ENCODE results near the gene KBTBD8. TPM values are rescaled to one million over a fixed set of nuclear protein-coding genes. Genes with fewer than 3 reads are reported as not detected.

Gene KBTBD8
- total RNA-seq, 1 experiment from 2014 or later: not detected

DNA sequence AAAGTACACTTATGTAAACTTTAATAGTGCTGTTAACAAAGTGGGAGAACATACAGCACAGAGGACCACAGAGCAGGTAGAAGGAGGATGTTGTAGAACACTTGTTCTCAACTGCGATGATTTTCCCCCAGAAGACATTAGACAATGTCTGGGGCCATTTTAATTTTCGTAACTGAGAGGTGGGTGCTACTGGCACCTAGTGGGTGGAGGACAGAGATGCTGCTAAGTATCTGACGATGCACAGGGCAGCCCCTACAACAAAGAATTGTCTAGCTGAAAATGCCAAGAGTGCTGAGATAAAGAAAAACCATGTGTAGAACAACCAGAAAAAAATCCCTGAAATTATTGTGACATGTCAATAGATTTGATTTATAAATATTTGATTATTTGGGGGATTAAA lies 5.0 kb upstream of the KBTBD8 start:
- in situ Hi-C loops (cut with HindIII; ENCODE audit: low pct_unique_long_range_greater_than_20kb, low sequenced_read_pairs): no loop called here
- DNase-seq (ENCODE audit: low read depth): no peak

DNA sequence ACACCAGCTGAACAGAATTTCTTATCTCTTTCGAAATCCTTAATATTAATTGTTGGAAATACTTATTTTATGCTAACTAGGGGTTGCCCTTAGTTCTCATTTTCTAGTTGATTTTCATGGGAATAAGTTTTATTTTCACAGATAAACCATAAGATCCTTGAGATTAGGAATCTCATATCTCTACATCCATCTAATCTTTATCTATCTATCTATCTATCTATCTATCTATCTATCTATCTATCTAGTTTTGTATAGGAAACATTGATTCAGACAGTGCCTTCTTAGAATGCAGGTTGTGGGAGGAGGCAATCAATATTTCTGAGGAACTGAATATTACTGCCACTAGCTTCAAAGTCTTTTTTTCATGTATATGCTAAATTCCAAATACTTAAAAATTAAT lies 3.5 kb upstream of the KBTBD8 start:
- in situ Hi-C loops (cut with HindIII; ENCODE audit: low pct_unique_long_range_greater_than_20kb, low sequenced_read_pairs): no loop called here
- DNase-seq (ENCODE audit: low read depth): no peak

DNA sequence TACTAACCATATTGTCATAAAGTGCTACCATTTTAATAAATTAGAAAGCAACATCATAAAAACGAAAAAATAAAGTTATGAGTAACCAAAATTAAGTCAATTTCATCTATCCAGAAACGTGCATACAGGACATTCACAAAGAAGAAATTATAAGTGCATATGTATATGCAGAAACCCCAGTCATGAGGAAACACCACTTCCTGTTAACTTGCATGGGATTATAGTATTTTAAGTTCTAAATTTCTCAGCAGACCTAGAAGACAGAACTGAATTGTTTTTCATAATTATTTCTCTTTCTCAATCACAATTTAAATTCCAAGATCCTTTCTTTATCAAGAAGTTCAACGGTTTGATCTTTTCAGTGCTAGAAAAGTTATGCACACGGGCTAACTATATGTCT lies 1.4 kb upstream of the KBTBD8 start:
- in situ Hi-C loops (cut with HindIII; ENCODE audit: low pct_unique_long_range_greater_than_20kb, low sequenced_read_pairs): no loop called here

DNA sequence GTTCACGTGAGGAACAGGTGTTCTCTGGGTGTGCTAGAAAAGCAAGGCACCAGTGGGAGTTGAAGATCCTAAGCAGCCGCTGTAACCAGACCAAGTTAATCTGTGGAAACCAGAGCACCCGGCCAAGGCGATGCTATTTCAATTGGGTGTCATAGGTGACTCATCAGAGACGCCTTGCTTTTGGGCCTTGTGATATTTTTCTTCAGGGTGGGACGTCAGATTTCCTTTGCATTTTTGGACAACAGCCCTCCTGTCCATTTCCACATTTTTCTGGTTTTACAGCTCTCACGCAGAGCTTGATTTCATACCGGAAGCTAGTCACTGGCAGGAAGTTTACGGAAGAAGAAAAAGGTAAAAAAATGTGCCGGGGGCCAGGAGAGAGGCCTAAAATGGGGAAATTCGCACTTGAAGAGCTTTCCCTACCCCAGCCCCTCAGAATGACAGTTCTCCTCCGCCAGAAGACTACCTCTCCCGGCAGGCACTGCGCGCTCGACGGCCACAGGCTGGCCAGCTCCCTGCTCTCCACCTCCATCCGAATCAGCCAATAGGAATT lies 471 bp upstream of the KBTBD8 start:
- in situ Hi-C loops (cut with HindIII; ENCODE audit: low pct_unique_long_range_greater_than_20kb, low sequenced_read_pairs): no loop called here
- DNase-seq (ENCODE audit: low read depth): no peak

More for the DNA sequence above, 1.4 kb upstream of the KBTBD8 start:
- DNase-seq (ENCODE audit: low read depth): no peak

DNA sequence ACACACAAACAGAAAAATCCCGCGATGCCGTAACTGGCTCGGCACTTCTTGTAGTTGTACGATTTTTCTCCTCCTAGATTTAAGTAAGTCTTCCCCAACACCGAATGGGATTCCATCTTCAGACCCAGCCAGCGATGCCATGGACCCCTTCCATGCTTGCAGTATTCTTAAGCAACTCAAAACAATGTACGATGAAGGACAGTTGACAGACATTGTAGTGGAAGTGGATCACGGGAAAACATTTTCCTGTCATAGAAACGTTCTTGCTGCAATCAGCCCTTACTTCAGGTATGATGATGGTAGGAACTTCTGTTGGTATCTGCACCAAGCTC lies 763 bp downstream of the KBTBD8 start:
- in situ Hi-C loops (cut with HindIII; ENCODE audit: low pct_unique_long_range_greater_than_20kb, low sequenced_read_pairs): no loop called here
- no peak for DNase-seq (ENCODE audit: low read depth)

DNA sequence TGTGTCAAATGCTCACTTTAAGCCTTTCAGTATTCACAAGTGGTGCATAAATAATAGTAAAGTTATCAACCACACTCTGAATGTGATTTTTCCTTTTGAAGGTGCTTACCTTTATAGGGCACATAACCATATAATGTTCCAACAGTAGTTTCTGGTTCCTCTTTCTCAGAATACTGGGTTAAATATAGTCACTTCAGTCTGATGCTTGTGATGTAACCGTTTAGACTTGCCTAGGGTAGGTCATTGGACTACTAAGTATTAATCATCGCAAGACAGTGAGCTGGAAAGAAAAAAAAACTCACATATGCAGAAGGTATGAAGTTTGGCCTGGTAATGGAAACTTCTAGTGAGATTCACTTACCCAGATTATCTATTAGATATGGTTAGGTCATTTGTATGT lies 1.9 kb downstream of the KBTBD8 start:
- in situ Hi-C loops (cut with HindIII; ENCODE audit: low pct_unique_long_range_greater_than_20kb, low sequenced_read_pairs): no loop called here
- no peak for DNase-seq (ENCODE audit: low read depth)

DNA sequence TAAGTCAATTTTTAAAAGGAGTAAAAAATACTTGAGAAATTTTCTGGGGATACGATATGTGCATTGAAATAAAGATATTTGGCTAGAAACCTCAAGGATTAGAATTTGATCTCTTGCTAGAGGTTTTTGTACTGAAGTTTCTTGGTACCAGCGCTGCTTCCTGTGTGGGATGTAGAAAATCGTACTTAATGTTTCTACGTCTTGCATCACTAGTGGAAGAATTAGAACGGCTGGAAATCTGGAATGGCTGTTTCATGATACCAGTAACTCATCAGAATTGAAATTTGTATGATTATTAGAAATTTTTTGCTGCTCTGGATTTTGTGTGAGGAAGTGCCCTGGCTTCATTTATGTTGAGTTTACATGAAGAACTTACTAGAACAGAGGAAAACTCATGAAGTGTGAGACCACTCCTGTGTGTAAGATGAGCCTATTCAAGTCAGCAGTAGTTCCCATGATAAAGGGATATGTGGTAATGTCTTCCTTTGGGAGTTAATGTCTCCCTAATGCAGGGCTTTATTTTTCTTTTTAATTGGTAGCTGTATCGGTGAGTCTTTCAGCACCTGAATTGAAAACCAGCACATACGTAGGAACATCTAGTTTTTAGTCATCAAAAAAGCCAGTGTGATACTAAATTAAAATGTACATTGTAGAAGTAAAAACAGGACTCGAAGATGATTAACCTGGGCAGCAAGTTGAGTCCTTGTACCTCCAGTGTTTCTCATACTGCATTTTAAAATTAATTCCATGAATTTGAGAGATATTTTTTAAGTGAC lies 3.2 kb downstream of the KBTBD8 start:
- in situ Hi-C loops (cut with HindIII; ENCODE audit: low pct_unique_long_range_greater_than_20kb, low sequenced_read_pairs): no loop called here
- no peak for DNase-seq (ENCODE audit: low read depth)

DNA sequence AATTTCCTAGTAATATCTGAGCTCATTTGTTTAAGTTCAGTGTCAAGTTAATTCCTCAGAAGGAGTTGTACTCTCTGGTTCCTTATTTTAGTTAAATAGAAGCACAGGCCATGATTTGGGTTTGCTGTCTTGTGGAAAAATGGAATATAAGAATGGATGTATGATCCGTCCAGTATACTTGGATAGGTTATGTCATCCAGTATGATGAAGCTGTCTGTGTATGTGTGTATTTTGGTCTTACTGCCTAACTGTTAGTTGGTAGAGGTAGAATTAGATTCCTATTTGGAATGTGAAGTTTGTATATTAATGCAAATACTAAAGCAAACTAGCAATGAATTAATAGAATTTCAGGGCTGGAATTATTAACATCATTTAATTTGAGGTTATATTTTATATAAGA lies 7.9 kb downstream of the KBTBD8 start:
- in situ Hi-C loops (cut with HindIII; ENCODE audit: low pct_unique_long_range_greater_than_20kb, low sequenced_read_pairs): no loop called here
- no peak for DNase-seq (ENCODE audit: low read depth)

DNA sequence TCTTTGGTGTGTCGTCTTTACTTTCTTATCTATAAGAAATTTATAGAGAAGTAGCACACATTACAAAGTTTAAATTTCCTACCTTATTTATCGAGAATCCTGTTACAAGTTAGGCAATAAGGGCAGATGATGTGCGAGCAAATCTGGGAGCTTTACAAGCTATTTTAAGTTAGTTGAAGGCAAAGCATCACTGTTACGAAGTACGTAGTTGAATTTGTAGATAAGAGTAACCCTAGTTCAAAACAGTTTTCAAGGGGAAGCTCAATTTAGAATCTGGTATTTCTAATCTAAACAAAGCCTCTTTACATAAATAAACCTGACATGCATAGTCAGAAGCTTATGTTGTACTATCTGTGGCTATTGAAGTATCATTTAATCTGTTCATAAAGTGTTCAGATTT lies 8.4 kb downstream of the KBTBD8 start:
- in situ Hi-C loops (cut with HindIII; ENCODE audit: low pct_unique_long_range_greater_than_20kb, low sequenced_read_pairs): no loop called here
- DNase-seq (ENCODE audit: low read depth): no peak

DNA sequence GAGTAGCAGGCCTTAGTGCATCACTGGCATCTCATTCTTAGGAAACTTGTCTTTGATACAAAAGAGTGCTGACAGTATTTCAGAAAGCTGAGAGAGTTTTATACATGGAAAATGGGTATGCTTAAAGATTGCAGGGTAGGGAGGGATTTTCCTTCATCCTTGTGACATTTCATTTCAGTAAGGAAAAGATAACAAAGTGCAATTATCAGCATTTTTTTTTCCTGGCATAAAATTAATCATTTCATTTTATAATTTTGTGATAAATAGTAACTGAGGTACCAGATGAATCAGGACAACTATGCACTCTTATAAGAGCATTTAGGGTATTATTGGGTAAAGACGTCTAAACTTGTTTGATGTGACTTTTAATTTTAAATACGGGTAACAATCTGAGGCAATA lies 10.3 kb downstream of the KBTBD8 start:
- in situ Hi-C loops (cut with HindIII; ENCODE audit: low pct_unique_long_range_greater_than_20kb, low sequenced_read_pairs): no loop called here

DNA sequence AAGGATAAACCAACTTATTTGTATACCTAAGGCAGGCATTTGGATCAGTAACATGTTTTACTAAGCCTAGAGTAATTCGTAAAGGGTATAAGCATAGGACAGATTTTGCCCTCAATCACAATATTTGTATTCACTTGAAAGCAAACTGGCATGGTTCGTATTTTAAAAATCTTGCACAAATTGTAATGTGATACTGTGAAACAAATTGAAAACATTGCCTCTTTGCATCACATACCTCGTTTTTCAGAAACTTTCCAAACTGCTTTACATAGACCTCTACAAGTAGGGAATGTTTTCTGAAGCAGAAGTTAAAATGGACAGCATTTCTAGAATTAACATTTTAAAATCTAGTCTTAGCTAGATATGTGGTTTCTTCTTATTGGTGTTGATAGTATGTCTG lies 11.6 kb downstream of the KBTBD8 start:
- DNase-seq (ENCODE audit: low read depth): no peak
- in situ Hi-C loops (cut with HindIII; ENCODE audit: low pct_unique_long_range_greater_than_20kb, low sequenced_read_pairs): no loop called here

More for the DNA sequence above, 10.3 kb downstream of the KBTBD8 start:
- no peak for DNase-seq (ENCODE audit: low read depth)

DNA sequence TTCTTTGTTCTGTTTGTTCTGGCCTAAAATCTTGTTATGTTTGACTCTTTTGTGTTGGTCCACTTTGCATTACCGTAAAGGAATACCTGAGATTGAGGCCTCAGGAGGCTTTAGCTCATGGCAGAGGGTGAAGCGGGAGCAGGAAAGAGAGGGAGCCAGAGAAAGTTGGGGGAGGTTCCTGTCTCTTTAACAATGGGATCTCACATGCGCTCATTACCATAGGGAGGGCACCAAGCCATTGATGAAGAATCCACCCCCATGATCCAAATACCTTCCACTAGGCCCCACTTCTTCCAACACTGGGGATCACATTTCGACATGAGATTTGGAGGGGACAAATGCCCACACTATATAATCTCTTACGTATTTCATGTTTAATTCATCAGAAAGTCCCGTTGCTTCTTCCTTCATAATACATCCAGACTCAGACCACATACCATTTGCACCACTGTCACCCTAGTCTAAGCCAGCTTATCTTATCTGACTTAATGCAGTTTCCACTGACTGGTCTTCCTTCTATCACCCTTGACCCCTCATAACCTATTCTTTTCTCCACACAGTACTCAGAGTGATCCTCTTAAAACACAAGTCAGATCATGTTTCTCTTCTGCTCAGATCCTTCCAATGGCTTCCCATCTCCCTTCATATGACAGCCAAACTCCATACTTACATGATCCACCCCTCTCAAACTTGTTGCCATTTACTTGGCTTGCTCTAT lies 13.5 kb downstream of the KBTBD8 start:
- in situ Hi-C loops (cut with HindIII; ENCODE audit: low pct_unique_long_range_greater_than_20kb, low sequenced_read_pairs): no loop called here
- no peak for DNase-seq (ENCODE audit: low read depth)

DNA sequence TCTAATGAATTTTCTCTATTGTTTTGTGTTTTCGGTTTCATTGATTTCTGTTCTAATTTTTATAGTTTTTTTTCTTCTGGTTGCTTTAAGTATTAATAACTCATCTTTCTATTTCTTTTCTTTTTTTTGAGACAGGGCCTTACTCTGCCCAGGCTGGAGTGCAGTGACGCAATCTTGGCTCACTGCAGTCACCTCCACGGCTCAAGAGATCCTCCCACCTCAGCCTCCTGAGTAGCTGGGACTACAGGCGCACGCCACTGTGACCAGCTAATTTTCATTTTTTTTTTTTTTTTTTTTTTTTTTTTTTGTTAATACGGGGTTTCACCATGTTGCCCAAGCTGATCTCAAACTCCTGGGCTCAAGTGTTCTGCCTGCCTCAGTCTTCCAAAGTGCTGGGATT lies 14.5 kb downstream of the KBTBD8 start:
- no peak for DNase-seq (ENCODE audit: low read depth)
- in situ Hi-C loops (cut with HindIII; ENCODE audit: low pct_unique_long_range_greater_than_20kb, low sequenced_read_pairs): no loop called here

DNA sequence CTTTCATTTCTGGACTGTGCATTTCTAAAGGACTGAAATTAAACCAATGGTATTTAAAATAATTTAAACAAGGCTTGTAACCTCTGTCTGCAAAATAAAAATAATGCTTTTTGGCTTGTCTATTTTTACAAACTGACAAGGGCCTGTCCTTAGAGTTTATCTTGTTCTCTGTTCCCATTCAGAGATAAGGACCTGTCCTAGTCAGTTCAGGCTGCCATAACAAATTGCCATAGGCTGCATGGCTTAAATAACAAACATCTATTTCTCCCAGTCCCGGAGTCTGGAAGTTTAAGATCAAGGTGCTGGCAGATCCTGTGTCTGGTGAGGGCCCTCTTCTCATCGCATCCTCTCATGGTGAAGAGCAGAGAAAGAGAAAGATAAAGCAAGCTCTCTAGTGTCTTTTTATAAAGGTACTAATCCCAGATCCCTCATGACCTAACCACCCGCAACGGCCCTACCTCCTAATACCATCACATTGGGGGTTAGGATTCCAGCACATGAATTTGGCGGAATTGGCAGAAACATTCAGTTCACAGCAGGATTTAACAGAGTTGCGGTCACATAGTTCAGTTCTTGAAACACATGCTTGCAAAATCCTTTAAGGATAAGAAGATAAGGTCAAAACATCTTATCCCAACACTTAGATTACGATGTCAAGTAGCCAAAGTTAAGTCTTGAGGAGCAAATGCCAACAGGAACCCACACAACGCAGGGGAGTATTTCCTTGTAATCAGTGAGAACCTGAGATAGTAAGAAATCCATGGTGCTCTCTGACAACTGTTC lies 17.8 kb downstream of the KBTBD8 start:
- no peak for DNase-seq (ENCODE audit: low read depth)
- in situ Hi-C loops (cut with HindIII; ENCODE audit: low pct_unique_long_range_greater_than_20kb, low sequenced_read_pairs): no loop called here

DNA sequence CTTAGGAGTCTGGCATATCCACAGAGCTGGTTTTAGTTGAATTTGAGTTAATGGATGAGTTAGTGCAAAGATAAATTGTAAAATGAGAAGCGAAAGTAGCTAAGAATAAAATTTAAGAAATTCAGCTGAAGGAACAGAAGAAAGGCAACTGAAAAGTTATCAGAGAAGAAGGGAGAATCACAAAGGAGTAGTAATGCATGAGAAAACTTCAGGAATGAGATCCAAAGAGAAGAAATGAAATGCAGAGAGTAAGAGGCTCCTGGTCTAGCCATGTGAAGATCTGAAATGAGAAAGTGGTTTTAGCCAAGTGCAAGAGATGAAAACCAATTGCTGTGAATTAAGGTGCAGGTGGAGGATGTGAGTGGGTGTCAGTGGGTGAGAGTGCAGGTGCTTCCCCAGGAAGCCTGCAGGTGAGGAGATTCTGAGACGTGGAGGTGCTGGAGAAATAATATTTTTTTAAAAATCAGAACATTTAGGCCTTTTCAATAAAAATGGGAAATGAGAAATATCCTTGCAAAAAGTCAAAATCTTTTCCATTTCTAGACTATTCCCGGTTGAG lies 18.5 kb downstream of the KBTBD8 start:
- no peak for DNase-seq (ENCODE audit: low read depth)
- in situ Hi-C loops (cut with HindIII; ENCODE audit: low pct_unique_long_range_greater_than_20kb, low sequenced_read_pairs): no loop called here

DNA sequence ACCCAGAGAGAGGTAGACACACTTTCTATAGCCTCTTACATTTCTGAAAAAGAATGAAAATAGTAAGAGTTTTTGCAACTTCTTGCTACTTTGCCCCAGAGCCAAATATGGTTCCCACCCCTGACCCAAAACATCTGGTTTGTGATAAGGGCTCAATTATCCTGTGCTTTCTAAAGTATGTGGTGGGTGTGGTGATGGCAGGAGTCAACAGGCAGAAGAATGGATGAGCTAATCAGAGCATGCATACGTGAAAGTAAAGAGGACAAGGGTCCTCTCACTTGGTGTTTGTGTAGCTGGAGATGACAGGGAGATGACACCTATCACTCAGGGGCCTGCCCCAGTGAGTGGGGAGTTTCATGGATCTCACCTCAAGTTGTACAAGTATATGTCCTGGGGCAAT lies 19.1 kb downstream of the KBTBD8 start:
- DNase-seq (ENCODE audit: low read depth): no peak
- in situ Hi-C loops (cut with HindIII; ENCODE audit: low pct_unique_long_range_greater_than_20kb, low sequenced_read_pairs): no loop called here

DNA sequence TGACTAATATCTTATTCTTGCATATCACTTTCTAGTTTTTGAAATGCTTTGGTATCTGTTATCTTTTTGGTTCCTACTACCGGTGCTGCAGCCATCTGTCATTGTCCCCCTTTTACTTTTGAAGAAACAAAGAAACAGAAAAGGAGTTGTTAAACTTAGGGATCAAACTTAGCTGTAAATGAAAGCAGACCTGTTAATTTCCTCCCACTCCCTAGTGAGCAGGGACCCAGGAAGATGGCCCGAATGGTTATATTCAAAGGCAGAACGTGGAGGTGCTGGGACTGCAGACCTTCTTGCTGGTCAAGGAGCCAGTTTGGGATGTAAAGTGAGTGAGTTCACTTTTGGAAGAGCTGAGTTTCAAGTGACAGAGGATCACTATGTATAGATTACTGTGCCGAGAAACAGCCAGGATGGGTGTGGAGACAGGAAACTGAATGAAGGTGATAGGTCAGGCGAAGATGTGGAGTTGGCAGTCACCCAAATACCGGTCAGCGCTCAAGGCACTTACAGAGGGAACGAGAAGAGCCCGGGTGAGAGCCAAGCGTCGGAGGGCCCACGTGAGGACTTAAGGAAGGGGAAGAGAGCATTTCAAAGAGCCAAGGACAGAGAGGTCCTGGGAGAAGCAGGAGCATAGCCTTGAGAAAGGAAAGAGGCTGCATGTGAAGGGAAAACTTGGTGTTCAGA lies 20.1 kb downstream of the KBTBD8 start:
- no peak for DNase-seq (ENCODE audit: low read depth)
- in situ Hi-C loops (cut with HindIII; ENCODE audit: low pct_unique_long_range_greater_than_20kb, low sequenced_read_pairs): no loop called here

DNA sequence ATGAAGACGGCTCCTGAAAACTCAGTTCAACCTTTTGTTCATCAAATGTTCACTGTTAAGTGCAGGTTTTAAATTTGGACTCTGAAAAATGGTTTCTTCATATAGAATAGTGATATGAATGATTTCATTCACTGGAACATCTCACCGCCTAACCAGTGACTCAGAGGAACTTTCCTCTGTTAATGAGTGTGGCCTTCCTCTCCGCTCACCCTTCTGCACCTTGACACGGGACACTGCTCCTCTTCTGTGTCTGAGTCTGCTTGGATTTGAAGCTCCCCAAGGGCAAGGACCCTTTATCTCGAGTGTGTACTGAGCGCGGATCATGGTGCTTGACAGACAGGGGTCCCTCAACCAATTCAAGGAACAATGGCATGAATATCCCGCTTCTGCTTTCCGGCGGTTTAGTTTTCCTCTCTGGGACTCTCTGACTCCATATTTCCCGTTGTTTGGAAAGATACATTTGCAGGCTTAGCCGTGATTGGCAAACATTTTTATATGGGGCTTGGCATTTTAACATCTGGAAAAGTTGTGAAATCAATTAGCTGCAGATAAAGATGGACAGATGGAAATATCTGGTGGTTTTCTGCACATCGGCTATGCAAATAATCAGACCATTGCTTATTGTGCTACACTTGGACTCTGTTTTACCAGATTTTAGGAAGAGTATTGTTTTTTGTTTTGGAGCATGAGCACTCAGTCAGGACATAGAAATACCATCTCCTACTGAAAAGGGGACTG lies 20.9 kb downstream of the KBTBD8 start:
- no peak for DNase-seq (ENCODE audit: low read depth)
- in situ Hi-C loops (cut with HindIII; ENCODE audit: low pct_unique_long_range_greater_than_20kb, low sequenced_read_pairs): no loop called here

All from Caki2 (cell line).